Measurements from ENCODE around the gene ARID1B. TPM values are rescaled to one million over a fixed set of nuclear protein-coding genes. Genes with fewer than 3 reads are reported as not detected.
"Not testable (repeated sequence)": the region's sequence is repeated elsewhere in the genome, so short reads cannot be mapped to it uniquely, and the experiment has no call there.

ARID1B gene
- total RNA-seq, 1 donor: 55.0 TPM

DNA sequence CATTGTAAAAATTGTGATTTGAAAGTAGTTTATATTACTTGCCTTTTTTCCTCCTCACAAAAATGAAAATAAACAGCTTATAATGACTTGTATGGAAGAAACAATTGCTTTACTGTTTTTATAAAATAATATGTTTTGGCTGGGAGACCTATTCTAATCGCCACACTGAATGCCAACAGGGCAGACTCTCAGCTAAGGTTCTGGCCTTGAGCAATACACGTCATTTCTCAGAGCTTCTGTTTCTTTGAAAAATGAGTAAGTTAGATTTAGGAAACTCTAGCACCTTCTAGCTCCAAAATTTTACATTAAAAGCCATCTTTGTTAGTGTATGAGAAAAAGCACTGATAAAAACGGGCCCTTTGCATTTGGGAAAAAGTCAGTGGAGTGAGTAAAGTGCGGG lies 166.6 kb downstream of the ARID1B start:
- no peak for DNase-seq (ENCODE audit: insufficient read length, low spot score, missing footprints)
- H3K4me3 ChIP-seq (ENCODE audit: insufficient read depth, low read length): no peak overlapping the region
- no peak overlapping the region for H3K4me2 ChIP-seq (ENCODE audit: insufficient read depth, low read length)
- no peaks in the 10 kb centered on the region for H3K27me3 ChIP-seq (ENCODE audit: insufficient read depth, low read length)
- peaks cover 32% of the 10 kb centered on the region for H3K4me1 ChIP-seq (ENCODE audit: insufficient read depth, low read length)
- peaks cover 71% of the 10 kb centered on the region for H3K79me2 ChIP-seq (ENCODE audit: insufficient read depth, low read length)
- no peaks in the 10 kb centered on the region for H3K9me3 ChIP-seq (ENCODE audit: low read depth, low read length)
- H4K20me1 ChIP-seq (ENCODE audit: insufficient read depth, low read length): peaks cover 24% of the 10 kb centered on the region
- TF ChIP-seq, protein P1, sequence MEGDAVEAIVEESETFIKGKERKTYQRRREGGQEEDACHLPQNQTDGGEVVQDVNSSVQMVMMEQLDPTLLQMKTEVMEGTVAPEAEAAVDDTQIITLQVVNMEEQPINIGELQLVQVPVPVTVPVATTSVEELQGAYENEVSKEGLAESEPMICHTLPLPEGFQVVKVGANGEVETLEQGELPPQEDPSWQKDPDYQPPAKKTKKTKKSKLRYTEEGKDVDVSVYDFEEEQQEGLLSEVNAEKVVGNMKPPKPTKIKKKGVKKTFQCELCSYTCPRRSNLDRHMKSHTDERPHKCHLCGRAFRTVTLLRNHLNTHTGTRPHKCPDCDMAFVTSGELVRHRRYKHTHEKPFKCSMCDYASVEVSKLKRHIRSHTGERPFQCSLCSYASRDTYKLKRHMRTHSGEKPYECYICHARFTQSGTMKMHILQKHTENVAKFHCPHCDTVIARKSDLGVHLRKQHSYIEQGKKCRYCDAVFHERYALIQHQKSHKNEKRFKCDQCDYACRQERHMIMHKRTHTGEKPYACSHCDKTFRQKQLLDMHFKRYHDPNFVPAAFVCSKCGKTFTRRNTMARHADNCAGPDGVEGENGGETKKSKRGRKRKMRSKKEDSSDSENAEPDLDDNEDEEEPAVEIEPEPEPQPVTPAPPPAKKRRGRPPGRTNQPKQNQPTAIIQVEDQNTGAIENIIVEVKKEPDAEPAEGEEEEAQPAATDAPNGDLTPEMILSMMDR (IDR thresholded peaks at IDR 0.05; ENCODE audit: extremely low read depth, low read depth, low read length): no peak
- no peak overlapping the region for H2AFZ ChIP-seq (ENCODE audit: low read length)
- H3K27ac ChIP-seq (ENCODE audit: low read depth, low read length): no peak overlapping the region
- H3K36me3 ChIP-seq (ENCODE audit: insufficient read depth, low read length): no peaks in the 10 kb centered on the region

DNA sequence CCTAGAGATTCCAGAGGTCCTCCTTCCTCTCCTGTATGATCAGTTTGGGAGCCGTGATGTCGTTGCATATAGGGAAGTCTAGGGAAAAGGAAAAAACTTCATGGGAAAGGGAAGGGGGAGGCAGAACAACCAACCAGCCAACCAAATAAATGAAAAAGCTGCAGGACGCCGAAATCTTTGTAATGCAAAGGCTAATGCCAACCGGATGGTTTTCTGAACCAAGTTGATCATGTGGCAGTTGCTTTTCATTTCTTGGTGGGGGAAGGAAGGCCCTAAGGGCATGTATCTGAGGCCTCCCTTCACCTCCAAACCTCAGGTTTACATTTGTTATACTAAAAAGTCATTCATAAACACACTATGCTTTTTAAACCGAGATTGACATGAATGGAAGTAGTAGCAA lies 167.2 kb downstream of the ARID1B start:
- TF ChIP-seq, protein P1 (IDR thresholded peaks at IDR 0.05; ENCODE audit: extremely low read depth, low read depth, low read length): no peak
- H3K27ac ChIP-seq (ENCODE audit: low read depth, low read length): no peak overlapping the region
- H3K36me3 ChIP-seq (ENCODE audit: insufficient read depth, low read length): no peaks in the 10 kb centered on the region
- peaks cover 28% of the 10 kb centered on the region for H4K20me1 ChIP-seq (ENCODE audit: insufficient read depth, low read length)
- DNase-seq (ENCODE audit: insufficient read length, low spot score, missing footprints): no peak
- H3K79me2 ChIP-seq (ENCODE audit: insufficient read depth, low read length): peaks cover 70% of the 10 kb centered on the region
- no peaks in the 10 kb centered on the region for H3K9me3 ChIP-seq (ENCODE audit: low read depth, low read length)
- H3K27me3 ChIP-seq (ENCODE audit: insufficient read depth, low read length): no peaks in the 10 kb centered on the region
- no peak overlapping the region for H3K4me3 ChIP-seq (ENCODE audit: insufficient read depth, low read length)
- H3K4me2 ChIP-seq (ENCODE audit: insufficient read depth, low read length): no peak overlapping the region
- peaks cover 38% of the 10 kb centered on the region for H3K4me1 ChIP-seq (ENCODE audit: insufficient read depth, low read length)
- H2AFZ ChIP-seq (ENCODE audit: low read length): no peak overlapping the region

DNA sequence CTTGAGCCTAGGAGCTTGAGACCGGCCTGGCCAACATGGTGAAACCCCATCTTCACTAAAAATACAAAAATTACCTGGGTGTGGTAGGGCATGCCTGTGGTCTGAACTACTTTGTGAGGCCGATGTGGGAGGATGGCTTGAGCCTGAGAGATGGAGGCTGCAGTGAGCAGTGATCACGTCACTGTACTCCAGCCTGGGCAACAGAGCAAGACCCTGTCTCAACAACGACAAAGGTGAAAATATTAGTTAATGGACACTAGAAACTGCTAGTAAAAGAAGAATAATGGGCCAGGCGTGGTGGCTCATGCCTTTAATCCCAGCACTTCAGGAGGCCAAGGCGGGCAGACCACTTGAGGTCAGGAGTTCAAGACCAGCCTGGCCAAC lies 168.6 kb downstream of the ARID1B start:
- H3K36me3 ChIP-seq (ENCODE audit: insufficient read depth, low read length); H3K9me3 ChIP-seq (ENCODE audit: low read depth, low read length); H2AFZ ChIP-seq (ENCODE audit: low read length); H3K27me3 ChIP-seq (ENCODE audit: insufficient read depth, low read length); H3K4me3 ChIP-seq (ENCODE audit: insufficient read depth, low read length); DNase-seq (ENCODE audit: insufficient read length, low spot score, missing footprints); H3K4me2 ChIP-seq (ENCODE audit: insufficient read depth, low read length); H3K27ac ChIP-seq (ENCODE audit: low read depth, low read length): not testable (repeated sequence)
- peaks cover 21% of the 10 kb centered on the region for H4K20me1 ChIP-seq (ENCODE audit: insufficient read depth, low read length)
- peaks cover 47% of the 10 kb centered on the region for H3K4me1 ChIP-seq (ENCODE audit: insufficient read depth, low read length)
- H3K79me2 ChIP-seq (ENCODE audit: insufficient read depth, low read length): peaks cover 71% of the 10 kb centered on the region

DNA sequence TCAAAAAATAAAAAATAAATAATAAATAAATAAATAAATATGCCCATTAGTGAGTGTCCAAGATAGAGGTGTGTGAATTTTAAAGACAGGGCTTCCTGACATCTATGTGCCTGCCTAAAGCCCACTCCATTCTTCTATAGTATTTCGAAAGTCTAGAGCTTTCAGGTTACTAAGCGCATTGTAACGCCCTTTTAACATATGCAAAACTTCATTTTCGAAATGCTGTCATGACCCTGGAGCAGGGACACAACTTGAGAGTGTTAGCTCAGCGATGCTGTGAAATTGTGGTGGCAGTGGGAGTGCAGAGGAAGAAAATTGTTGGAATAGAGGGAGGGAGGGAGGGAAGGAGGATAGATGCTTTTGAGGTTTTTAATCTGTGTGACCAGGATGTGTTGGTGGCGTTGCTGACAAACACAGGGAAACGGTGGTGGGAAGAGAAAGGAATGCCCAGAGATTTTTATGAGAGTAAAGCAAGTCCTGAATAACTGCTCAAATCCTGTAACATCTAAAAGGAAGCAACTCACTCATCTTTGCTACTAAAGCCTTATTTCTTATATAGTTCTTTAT lies 169.3 kb downstream of the ARID1B start:
- no peaks in the 10 kb centered on the region for H3K36me3 ChIP-seq (ENCODE audit: insufficient read depth, low read length)
- peaks cover 17% of the 10 kb centered on the region for H4K20me1 ChIP-seq (ENCODE audit: insufficient read depth, low read length)
- no peaks in the 10 kb centered on the region for H3K27me3 ChIP-seq (ENCODE audit: insufficient read depth, low read length)
- H3K4me3 ChIP-seq (ENCODE audit: insufficient read depth, low read length): no peak overlapping the region
- no peak overlapping the region for H2AFZ ChIP-seq (ENCODE audit: low read length)
- TF ChIP-seq, protein P1 (IDR thresholded peaks at IDR 0.05; ENCODE audit: extremely low read depth, low read depth, low read length): no peak
- H3K9me3 ChIP-seq (ENCODE audit: low read depth, low read length): no peaks in the 10 kb centered on the region
- H3K4me1 ChIP-seq (ENCODE audit: insufficient read depth, low read length): peaks cover 47% of the 10 kb centered on the region
- peaks cover 68% of the 10 kb centered on the region for H3K79me2 ChIP-seq (ENCODE audit: insufficient read depth, low read length)
- no peak overlapping the region for H3K27ac ChIP-seq (ENCODE audit: low read depth, low read length)
- no peak for DNase-seq (ENCODE audit: insufficient read length, low spot score, missing footprints)
- no peak overlapping the region for H3K4me2 ChIP-seq (ENCODE audit: insufficient read depth, low read length)
